OCI-LY7 (cell line): ENCODE measurements around the gene NSUN7.

ENCODE experiments used
- EZH2phosphoT487 ChIP-seq: fragments of 200-600 bp; sonication (generic); IDR thresholded peaks from 2 replicates; pipeline ENCODE4 v1.6.1; 2018; ENCODE audit warnings: low read depth, borderline replicate concordance, mild to moderate bottlenecking, mixed run types, antibody characterized with exemption, low read length, moderate library complexity, mixed read lengths
- TF ChIP-seq, protein P1 (sequence below): fragments of 200-600 bp; sonication (generic); conservative IDR thresholded peaks from 2 replicates; pipeline ENCODE4 v1.5.1; 2014; ENCODE audit warnings: mild to moderate bottlenecking, antibody characterized with exemption, low read length, moderate library complexity, mixed read lengths

DNA sequence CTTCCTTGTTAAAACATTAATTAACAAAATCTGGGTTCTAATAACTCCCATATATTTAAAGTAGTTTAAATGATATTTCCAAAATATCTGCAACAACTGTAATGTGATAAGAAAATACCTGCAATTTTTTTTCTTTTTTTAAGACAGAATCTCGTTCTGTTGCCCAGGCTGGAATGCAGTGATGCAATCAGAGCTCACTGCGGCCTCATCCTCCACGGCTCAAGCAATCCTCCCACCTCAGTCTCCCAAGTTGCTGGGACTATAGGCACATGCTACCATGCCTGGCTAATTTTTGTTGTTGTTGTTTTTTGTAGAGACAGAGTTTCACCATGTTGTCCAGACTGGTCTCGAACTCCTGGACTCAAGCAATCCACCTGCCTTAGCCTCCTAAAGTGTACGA lies 45.7 kb upstream of the NSUN7 start:
- TF ChIP-seq, protein P1, sequence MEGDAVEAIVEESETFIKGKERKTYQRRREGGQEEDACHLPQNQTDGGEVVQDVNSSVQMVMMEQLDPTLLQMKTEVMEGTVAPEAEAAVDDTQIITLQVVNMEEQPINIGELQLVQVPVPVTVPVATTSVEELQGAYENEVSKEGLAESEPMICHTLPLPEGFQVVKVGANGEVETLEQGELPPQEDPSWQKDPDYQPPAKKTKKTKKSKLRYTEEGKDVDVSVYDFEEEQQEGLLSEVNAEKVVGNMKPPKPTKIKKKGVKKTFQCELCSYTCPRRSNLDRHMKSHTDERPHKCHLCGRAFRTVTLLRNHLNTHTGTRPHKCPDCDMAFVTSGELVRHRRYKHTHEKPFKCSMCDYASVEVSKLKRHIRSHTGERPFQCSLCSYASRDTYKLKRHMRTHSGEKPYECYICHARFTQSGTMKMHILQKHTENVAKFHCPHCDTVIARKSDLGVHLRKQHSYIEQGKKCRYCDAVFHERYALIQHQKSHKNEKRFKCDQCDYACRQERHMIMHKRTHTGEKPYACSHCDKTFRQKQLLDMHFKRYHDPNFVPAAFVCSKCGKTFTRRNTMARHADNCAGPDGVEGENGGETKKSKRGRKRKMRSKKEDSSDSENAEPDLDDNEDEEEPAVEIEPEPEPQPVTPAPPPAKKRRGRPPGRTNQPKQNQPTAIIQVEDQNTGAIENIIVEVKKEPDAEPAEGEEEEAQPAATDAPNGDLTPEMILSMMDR = no peak
- no peak for TF ChIP-seq EZH2phosphoT487
